Parathyroid adenoma (tissue), 2 donors: ENCODE data around the gene BLOC1S4.

Source experiments
- H2AFZ ChIP-seq: fragments of 300-600 bp; sonication (generic); one replicate; pipeline ENCODE4 v1.7.0; 2017; ENCODE audit warnings: antibody characterized with exemption, mild to moderate bottlenecking
- H3K27ac ChIP-seq: fragments of 300-600 bp; sonication (generic); one replicate; pipeline ENCODE4 v1.7.0; 2017
- H3K27me3 ChIP-seq: fragments of 300-600 bp; sonication (generic); one replicate; pipeline ENCODE4 v1.7.0; 2017; ENCODE audit warnings: low read length; ENCODE audit not compliant: control insufficient read depth, insufficient read depth
- H3K36me3 ChIP-seq: fragments of 300-600 bp; sonication (generic); one replicate; pipeline ENCODE4 v1.7.0; 2017; ENCODE audit warnings: low read length; ENCODE audit not compliant: control insufficient read depth, insufficient read depth
- H3K4me1 ChIP-seq: fragments of 300-600 bp; sonication (generic); one replicate; pipeline ENCODE4 v1.7.0; 2017; ENCODE audit warnings: control low read depth
- H3K4me2 ChIP-seq: fragments of 300-600 bp; sonication (generic); one replicate; pipeline ENCODE4 v1.7.0; 2017; ENCODE audit warnings: low read length
- H3K4me3 ChIP-seq: fragments of 300-600 bp; sonication (generic); one replicate; pipeline ENCODE4 v1.7.0; 2017; ENCODE audit warnings: low read depth, low read length
- H3K79me2 ChIP-seq: fragments of 300-600 bp; sonication (generic); one replicate; pipeline ENCODE4 v1.7.0; 2017; ENCODE audit warnings: control low read depth
- H3K9ac ChIP-seq: fragments of 300-600 bp; sonication (generic); one replicate; pipeline ENCODE4 v1.7.0; 2017; ENCODE audit warnings: mild to moderate bottlenecking
- H3K9me3 ChIP-seq: fragments of 300-600 bp; sonication (generic); one replicate; pipeline ENCODE4 v1.7.0; 2017; ENCODE audit warnings: low read length; ENCODE audit not compliant: control insufficient read depth
- CTCF ChIP-seq: fragments of 300-600 bp; sonication (generic); IDR thresholded peaks from one replicate; pipeline ENCODE4 v1.7.0; 2017; ENCODE audit warnings: antibody characterized with exemption, mild to moderate bottlenecking
- donor health status: primary hyperparathyroidism.

Gene BLOC1S4

DNA sequence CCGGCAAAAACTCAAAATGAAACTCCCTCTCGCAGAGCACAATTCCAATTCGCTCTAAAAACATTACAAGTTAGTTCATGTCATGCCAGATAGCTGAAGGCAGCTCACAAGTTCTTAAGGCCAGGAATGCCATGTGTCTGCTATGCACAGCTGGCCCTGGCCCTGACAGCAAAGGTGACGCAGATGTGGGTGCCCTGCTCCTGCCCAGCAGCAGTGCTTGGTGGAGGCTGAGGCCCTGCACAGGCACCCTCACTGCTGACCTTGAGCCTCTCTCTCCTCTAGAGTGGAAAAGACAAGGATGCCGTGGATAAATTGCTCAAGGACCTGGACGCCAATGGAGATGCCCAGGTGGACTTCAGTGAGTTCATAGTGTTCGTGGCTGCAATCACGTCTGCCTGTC is 19.4 kb upstream of the BLOC1S4 start:
- no peak for TF ChIP-seq CTCF
- H3K79me2 ChIP-seq: peaks cover 4% of the 10 kb centered on the region
- H3K4me3 ChIP-seq: peak overlapping the region; percentile 7
- peak overlapping the region; percentile 88 for H3K27ac ChIP-seq
- no peaks in the 10 kb centered on the region for H3K9me3 ChIP-seq
- no peak overlapping the region for H3K9ac ChIP-seq
- H3K27me3 ChIP-seq: no peaks in the 10 kb centered on the region
- no peaks in the 10 kb centered on the region for H3K36me3 ChIP-seq
- peak overlapping the region; percentile 16 for H3K4me2 ChIP-seq
- peaks cover 20% of the 10 kb centered on the region for H3K4me1 ChIP-seq
- peak overlapping the region; percentile 74 for H2AFZ ChIP-seq

- Histone ChIP-seq H3K4me3 (peak overlapping the region; percentile 7), H3K9me3 (no peaks in the 10 kb centered on the region), H3K9ac (no peak overlapping the region), H3K36me3 (no peaks in the 10 kb centered on the region), H3K27me3 (no peaks in the 10 kb centered on the region), H3K4me2 (no peak overlapping the region), H3K79me2 (peaks cover 7% of the 10 kb centered on the region), H2AFZ (peak overlapping the region; percentile 17), H3K27ac (peak overlapping the region; percentile 88), H3K4me1 (peaks cover 20% of the 10 kb centered on the region)
- TF ChIP-seq CTCF: no peak
Measured at GRCh38 chr4:6697131-6697530, 18.8 kb upstream of the BLOC1S4 start.

DNA sequence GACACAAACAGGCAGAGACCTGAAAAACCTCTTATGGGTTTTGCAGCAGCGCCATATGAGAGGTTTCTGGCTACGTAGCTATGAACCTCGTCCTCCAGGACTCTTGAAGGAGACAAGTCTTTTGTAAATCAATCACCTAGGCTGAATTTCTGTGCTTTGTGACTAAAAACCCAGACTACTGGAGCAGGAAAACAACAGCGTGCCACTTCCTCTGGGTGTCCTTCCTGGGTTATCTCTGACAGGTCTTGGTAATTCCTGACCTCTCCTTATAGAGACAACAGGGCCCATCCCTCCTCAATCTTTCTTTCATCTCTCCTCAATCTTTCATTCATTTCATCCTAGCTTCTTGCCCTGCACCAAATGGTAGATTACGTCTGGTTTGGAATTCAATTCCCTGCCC is 16.6 kb upstream of the BLOC1S4 start:
- Histone ChIP-seq H3K9ac (no peak overlapping the region), H3K4me1 (peaks cover 20% of the 10 kb centered on the region), H3K4me3 (no peak overlapping the region), H3K27ac (no peak overlapping the region), H3K27me3 (no peaks in the 10 kb centered on the region), H3K79me2 (peaks cover 24% of the 10 kb centered on the region), H3K4me2 (no peak overlapping the region), H3K36me3 (no peaks in the 10 kb centered on the region), H3K9me3 (no peaks in the 10 kb centered on the region), H2AFZ (no peak overlapping the region)
- TF ChIP-seq CTCF: no peak

DNA sequence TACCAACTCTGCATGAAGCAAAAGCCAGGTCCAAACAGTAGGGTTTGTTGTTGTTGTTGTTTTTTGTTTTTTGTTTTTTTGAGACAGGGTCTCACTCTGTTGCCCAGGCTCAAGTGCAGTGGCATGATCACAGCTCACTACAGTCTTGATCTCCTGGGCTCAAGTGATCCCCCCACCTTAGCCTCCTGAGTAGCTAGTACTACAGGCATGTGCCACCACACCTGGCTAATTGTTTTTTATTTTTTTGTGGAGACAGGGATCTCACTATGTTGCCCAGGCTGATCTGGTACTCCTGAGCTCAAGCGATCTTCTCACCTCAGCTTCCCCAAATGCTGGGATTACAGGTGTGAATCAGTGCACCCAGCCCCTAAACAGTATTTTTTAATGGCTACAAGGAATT is 16.1 kb upstream of the BLOC1S4 start:
- Histone ChIP-seq H3K4me3 (no peak overlapping the region), H3K9me3 (no peaks in the 10 kb centered on the region), H3K4me1 (peaks cover 20% of the 10 kb centered on the region), H2AFZ (no peak overlapping the region), H3K27me3 (no peaks in the 10 kb centered on the region), H3K36me3 (no peaks in the 10 kb centered on the region), H3K4me2 (no peak overlapping the region), H3K79me2 (peaks cover 29% of the 10 kb centered on the region), H3K9ac (no peak overlapping the region), H3K27ac (no peak overlapping the region)
- no peak for TF ChIP-seq CTCF

- H3K9me3 ChIP-seq: no peaks in the 10 kb centered on the region
- no peak overlapping the region for H3K4me3 ChIP-seq
- H3K79me2 ChIP-seq: peaks cover 37% of the 10 kb centered on the region
- H3K4me2 ChIP-seq: no peak overlapping the region
- no peaks in the 10 kb centered on the region for H3K27me3 ChIP-seq
- TF ChIP-seq CTCF: no peak
- no peak overlapping the region for H3K27ac ChIP-seq
- H3K36me3 ChIP-seq: no peaks in the 10 kb centered on the region
- no peak overlapping the region for H3K9ac ChIP-seq
- H2AFZ ChIP-seq: no peak overlapping the region
- H3K4me1 ChIP-seq: peaks cover 8% of the 10 kb centered on the region
Measured at GRCh38 chr4:6701371-6701770, 14.6 kb upstream of the BLOC1S4 start.
